ENCODE data around the gene VGLL4. TPM values are rescaled to one million over a fixed set of nuclear protein-coding genes. Genes with fewer than 3 reads are reported as not detected.
A peak's percentile ranks its signal among the peaks of the same experiment; 100 is the strongest.

Gene VGLL4
- total and polyA plus RNA-seq, 2 of the 4 experiments (the other 2 are of a cell fraction) = 26.2 to 35.4 TPM

GRCh38 chr3:11641683-11642430 is 1.9 kb downstream of the VGLL4 start:
- BruUV-seq (replicated peaks) = no TSS peak
- H2AK9ac ChIP-seq (replicated peaks; ENCODE audit: low read depth, low read length, poor library complexity) = no peak overlapping the region
- TF ChIP-seq POLR2A (IDR thresholded peaks at IDR 0.05; ENCODE audit: low read depth, low read length) = no peak; the same call in 1 of the 2 replicates
- no peak for TF ChIP-seq CTCF (conservative IDR thresholded peaks at IDR 0.05; ENCODE audit: low read depth, low read length)
- TF ChIP-seq CEBPB (IDR thresholded peaks at IDR 0.05; ENCODE audit: low read depth, low read length) = no peak
- no peak for TF ChIP-seq NFE2L2 (IDR thresholded peaks at IDR 0.05; ENCODE audit: low read depth, low read length)
- TF ChIP-seq CHD1 (IDR thresholded peaks at IDR 0.05; ENCODE audit: low read depth, low read length) = no peak
- TF ChIP-seq BHLHE40 (IDR thresholded peaks at IDR 0.05; ENCODE audit: low read depth, low read length) = no peak
- no peak for TF ChIP-seq ELK1 (IDR thresholded peaks at IDR 0.05; ENCODE audit: borderline replicate concordance, low read depth, low read length)
- no peak; the same call in 1 of the 2 replicates for TF ChIP-seq SMC3 (IDR thresholded peaks at IDR 0.05; ENCODE audit: low read depth, low read length)
- TF ChIP-seq FOS (IDR thresholded peaks at IDR 0.05; ENCODE audit: low read depth, low read length) = no peak
- no peak for TF ChIP-seq USF2 (IDR thresholded peaks at IDR 0.05; ENCODE audit: low read depth, low read length)
- no peak for TF ChIP-seq RFX5 (IDR thresholded peaks at IDR 0.05; ENCODE audit: low read depth, low read length)
- no peak for TF ChIP-seq MAZ (IDR thresholded peaks at IDR 0.05; ENCODE audit: borderline replicate concordance, low read depth, low read length)
- no peak for TF ChIP-seq MAFK (IDR thresholded peaks at IDR 0.05; ENCODE audit: low read depth, low read length)
- no peak for TF ChIP-seq RCOR1 (IDR thresholded peaks at IDR 0.05; ENCODE audit: insufficient replicate concordance, low read length)

More at GRCh38 chr3:11641683-11642430, 1.9 kb downstream of the VGLL4 start:
- Histone ChIP-seq H2AK5ac (ENCODE audit: low read depth, low read length) (peak overlapping the region; percentile 76; the same call in 1 of the 2 replicates), H3K9ac (ENCODE audit: low read depth, low read length) (peak overlapping the region; percentile 99), H3K4me2 (ENCODE audit: low read depth, low read length) (peak overlapping the region; percentile 92), H4K8ac (ENCODE audit: low read depth in 2 of 2, low read length in 2 of 2) (peak overlapping the region; percentile 67 to 94), H4K20me1 (ENCODE audit: insufficient read depth, low read length) (peaks cover 29% of the 10 kb centered on the region), H3K9me3 (ENCODE audit: control insufficient read depth, insufficient read depth, low read length) (no peaks in the 10 kb centered on the region), H3K23ac (ENCODE audit: low read depth, low read length) (peak overlapping the region; percentile 82; the same call in 1 of the 2 replicates), H3K14ac (replicated peaks; ENCODE audit: low read depth, low read length) (peak overlapping the region; percentile 98), H2BK15ac (ENCODE audit: low read depth, low read length) (no peak overlapping the region; the same call in 2 of the 3 replicates), H4K5ac (ENCODE audit: low read depth, low read length) (peak overlapping the region; percentile 86), H2BK120ac (ENCODE audit: low read depth, low read length) (peak overlapping the region; percentile 82), H3K27me3 (ENCODE audit: control insufficient read depth, insufficient read depth, low read length) (no peaks in the 10 kb centered on the region), H3K27ac (ENCODE audit: insufficient read depth, low read length) (peak overlapping the region; percentile 100), H2AFZ (replicated peaks; ENCODE audit: low read length, poor library complexity) (no peak overlapping the region), H3K18ac (ENCODE audit: low read depth, low read length) (peak overlapping the region; percentile 97), H3K79me1 (ENCODE audit: low read depth in 1 of 2, low read length in 2 of 2) (peaks cover 9 to 31% of the 10 kb centered on the region in 2 experiments), H2BK20ac (ENCODE audit: low read depth, low read length) (no peak overlapping the region), H3K9me1 (ENCODE audit: insufficient read depth, low read length) (peaks cover 12% of the 10 kb centered on the region), H3K56ac (ENCODE audit: extremely low read depth, insufficient read depth, low read length) (peak overlapping the region; percentile 96), H2BK5ac (ENCODE audit: low read depth, low read length, poor library complexity, severe bottlenecking) (peak overlapping the region; percentile 97), H3K36me3 (ENCODE audit: control insufficient read depth, insufficient read depth, low read length) (peaks cover 10% of the 10 kb centered on the region), H3K4me3 (ENCODE audit: insufficient read depth, low read depth, low read length) (peak overlapping the region; percentile 90), H4K91ac (ENCODE audit: insufficient read depth, low read depth, low read length) (peak overlapping the region; percentile 95), H3K4ac (ENCODE audit: low read depth, low read length) (peak overlapping the region; percentile 97), H3K4me1 (ENCODE audit: control insufficient read depth, insufficient read depth, low read length) (peaks cover 22% of the 10 kb centered on the region)
- dilution Hi-C loops (cut with HindIII; ENCODE audit: low sequenced_read_pairs, unreplicated experiment) (no loop called here), in situ Hi-C loops (cut with MboI; ENCODE audit: low sequenced_read_pairs) (loop anchor here (10.0 kb wide), 1 partner anchor 77 kb away; no protein-coding TSS in a partner anchor), intact Hi-C loops (cut with micrococcal nuclease) (loop anchor here (2.0 kb wide), 4 partner anchors 85 to 263 kb away; no protein-coding TSS in a partner anchor)
- WGBS, 2 experiments (ENCODE audit: extremely low coverage in 2 of 2, insufficient read length in 1 of 2) = no CpG with 5 or more reads among the region's 13 CpGs
- CTCF ChIA-PET = no interaction called here
- ATAC-seq (ENCODE audit: low read depth) (peak; percentile 4; the same call in 1 of the 2 replicates), DNase-seq (peak; percentile 68)
- POLR2A ChIA-PET (ENCODE audit: unreplicated experiment) = interaction anchor here (0.6 kb wide), 1 partner anchor 157 kb away, joined by 3 read pairs; no protein-coding TSS in a partner anchor

Data from IMR-90 (cell line).